GM19467 (cell line): Measurements from ENCODE around the gene WDR72.
A peak's percentile ranks its signal among the peaks of the same experiment; 100 is the strongest.
"Not testable (repeated sequence)": the region's sequence is repeated elsewhere in the genome, so short reads cannot be mapped to it uniquely, and the experiment has no call there.

Experiments
- ATAC-seq: cut with Tn5 transposase; IDR thresholded peaks from one replicate; pipeline ENCODE4 v1.9.1; 2021; ENCODE audit warnings: mild to moderate bottlenecking, moderate library complexity; ENCODE audit not compliant: unreplicated experiment

Gene WDR72

GRCh38 chr15:53591041-53591440, 168.4 kb downstream of the WDR72 start:
- ATAC-seq, result no peak

- ATAC-seq, result no peak
Measured at GRCh38 chr15:53590380-53590779, 169.1 kb downstream of the WDR72 start.

- ATAC-seq, result no peak
Measured at GRCh38 chr15:53589520-53590057, 169.9 kb downstream of the WDR72 start.

- ATAC-seq, result no peak
Measured at GRCh38 chr15:53588773-53589172, 170.7 kb downstream of the WDR72 start.

- peak; percentile 70 for ATAC-seq
Measured at GRCh38 chr15:53586799-53587198, 172.7 kb downstream of the WDR72 start.

- no peak for ATAC-seq
Measured at GRCh38 chr15:53581513-53581912, 177.9 kb downstream of the WDR72 start.

GRCh38 chr15:53580366-53580765, 179.1 kb downstream of the WDR72 start:
- ATAC-seq, result no peak

GRCh38 chr15:53576841-53577240, 182.6 kb downstream of the WDR72 start:
- ATAC-seq, result no peak

- ATAC-seq, result no peak
Measured at GRCh38 chr15:53573091-53573490, 186.4 kb downstream of the WDR72 start.

GRCh38 chr15:53569751-53570480, 189.5 kb downstream of the WDR72 start:
- ATAC-seq, result no peak

- ATAC-seq, result no peak
Measured at GRCh38 chr15:53566912-53567311, 192.6 kb downstream of the WDR72 start.

- no peak for ATAC-seq
Measured at GRCh38 chr15:53565721-53566120, 193.7 kb downstream of the WDR72 start.

GRCh38 chr15:53564647-53565046, 194.8 kb downstream of the WDR72 start:
- no peak for ATAC-seq

- ATAC-seq, result no peak
Measured at GRCh38 chr15:53563627-53564026, 195.8 kb downstream of the WDR72 start.

GRCh38 chr15:53559364-53560277, 199.8 kb downstream of the WDR72 start:
- no peak for ATAC-seq

- ATAC-seq, result no peak
Measured at GRCh38 chr15:53558384-53558783, 201.1 kb downstream of the WDR72 start.

- ATAC-seq, result no peak
Measured at GRCh38 chr15:53555226-53555625, 204.2 kb downstream of the WDR72 start.

- ATAC-seq, result no peak
Measured at GRCh38 chr15:53549697-53550305, 209.7 kb downstream of the WDR72 start.

- ATAC-seq, result no peak
Measured at GRCh38 chr15:53548236-53548635, 211.2 kb downstream of the WDR72 start.

- ATAC-seq, result not testable (repeated sequence)
Measured at GRCh38 chr15:53540626-53541300, 218.7 kb downstream of the WDR72 start.

GRCh38 chr15:53539878-53540277, 219.6 kb downstream of the WDR72 start:
- no peak for ATAC-seq
